ENCODE results near the gene STRN. TPM values are rescaled to one million over a fixed set of nuclear protein-coding genes. Genes with fewer than 3 reads are reported as not detected.

Gene STRN, protein sequence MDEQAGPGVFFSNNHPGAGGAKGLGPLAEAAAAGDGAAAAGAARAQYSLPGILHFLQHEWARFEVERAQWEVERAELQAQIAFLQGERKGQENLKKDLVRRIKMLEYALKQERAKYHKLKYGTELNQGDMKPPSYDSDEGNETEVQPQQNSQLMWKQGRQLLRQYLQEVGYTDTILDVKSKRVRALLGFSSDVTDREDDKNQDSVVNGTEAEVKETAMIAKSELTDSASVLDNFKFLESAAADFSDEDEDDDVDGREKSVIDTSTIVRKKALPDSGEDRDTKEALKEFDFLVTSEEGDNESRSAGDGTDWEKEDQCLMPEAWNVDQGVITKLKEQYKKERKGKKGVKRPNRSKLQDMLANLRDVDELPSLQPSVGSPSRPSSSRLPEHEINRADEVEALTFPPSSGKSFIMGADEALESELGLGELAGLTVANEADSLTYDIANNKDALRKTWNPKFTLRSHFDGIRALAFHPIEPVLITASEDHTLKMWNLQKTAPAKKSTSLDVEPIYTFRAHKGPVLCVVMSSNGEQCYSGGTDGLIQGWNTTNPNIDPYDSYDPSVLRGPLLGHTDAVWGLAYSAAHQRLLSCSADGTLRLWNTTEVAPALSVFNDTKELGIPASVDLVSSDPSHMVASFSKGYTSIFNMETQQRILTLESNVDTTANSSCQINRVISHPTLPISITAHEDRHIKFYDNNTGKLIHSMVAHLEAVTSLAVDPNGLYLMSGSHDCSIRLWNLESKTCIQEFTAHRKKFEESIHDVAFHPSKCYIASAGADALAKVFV
- total RNA-seq, result 16.3 and 18.5 TPM in 2 replicates

GRCh38 chr2:36966370-36967235 lies at the start of gene STRN:
Gene STRN, minus strand, starts transcription at chr2:36966536. Its CDS starts 73 bp downstream, at chr2:36966463.

Small RNA genes within 50 kb of the gene (small RNA-seq; reads per million reads assigned to genes)
- not detected for gene RNU6-577P

Other genes starting within 250 kb of the STRN start
- gene HEATR5B, start 117.8 kb upstream of the STRN start, total RNA-seq, result 24.2 and 28.6 TPM in 2 replicates
- gene GPATCH11, start 118.0 kb upstream of the STRN start, total RNA-seq, result 4.2 and 4.5 TPM in 2 replicates
- gene EIF2AK2, start 190.4 kb upstream of the STRN start, total RNA-seq, result 51.2 and 54.7 TPM in 2 replicates
- not detected in 2 replicates for gene SULT6B1, start 222.1 kb upstream of the STRN start, total RNA-seq
- 14.0 and 15.7 TPM in 2 replicates for gene CEBPZOS, start 230.0 kb upstream of the STRN start, total RNA-seq

Data from hair follicle dermal papilla cell (primary cell).